HepG2 (cell line): ENCODE data around the gene SPON1. TPM values are rescaled to one million over a fixed set of nuclear protein-coding genes. Genes with fewer than 3 reads are reported as not detected.

Source experiments
- ATAC-seq: fragments of 200-7000 bp; cut with Tn5 transposase; 3 replicates; pipeline ENCODE4 v1.9.1; 2020; ENCODE audit warnings: mild to moderate bottlenecking, moderate library complexity
- BruUV-seq: library from RNA; stranded (reverse); fragments of 400-500 nt; replicated peaks from 2 replicates; lab custom pipeline; 2021; lab: Mats Ljungman, UMichigan
- CTCF ChIA-PET: fragments of 300-600 bp; formaldehyde crosslinking; extraction: SDS; loops from one replicate; lab custom pipeline; 2021; ENCODE audit warnings: low total read pairs, inconsistent platforms, low intra/inter-chr PET ratio; lab: Yijun Ruan, JAX
- POLR2A ChIA-PET: fragments of 350-600 bp; sonication (Branson Sonifier 250); formaldehyde crosslinking; loops from one replicate; lab custom pipeline; 2020; ENCODE audit warnings: antibody characterized with exemption, inconsistent platforms; lab: Yijun Ruan, JAX
- DNase-seq: peaks from one replicate; pipeline ENCODE4 v3.0.0-alpha.2; 2015; ENCODE audit warnings: low spot score
- FAIRE-seq: peaks from 3 replicates; lab custom pipeline; 2011; peaks lifted over from hg19 to GRCh38; lab: Jason Lieb, UNC
- H2AFZ ChIP-seq: one replicate; pipeline ENCODE4 v1.6.1; 2011; ENCODE audit warnings: low read length, inconsistent platforms
- H3K27ac ChIP-seq: fragments of 300-600 bp; 3 replicates; pipeline ENCODE4 v1.8.0; 2011; ENCODE audit warnings: mixed run types, mild to moderate bottlenecking, mixed read lengths, low read length, inconsistent platforms; ENCODE audit not compliant: insufficient read depth; ENCODE audit errors: extremely low read length
- H3K27me3 ChIP-seq, 2 experiments: fragments of 200-600 bp in 1 of 2; 2 replicates in 1 of 2; 3 replicates in 1 of 2; pipeline versions ENCODE4 v1.6.0 to v1.8.0; 2011; ENCODE audit warnings: low read length in 2 of 2, mild to moderate bottlenecking in 2 of 2, moderate library complexity in 2 of 2, inconsistent platforms in 1 of 2; ENCODE audit not compliant: insufficient read depth in 2 of 2, control insufficient read depth in 1 of 2
- H3K36me3 ChIP-seq, 2 experiments: fragments of 200-600 bp in 1 of 2; replicated peaks in 1 of 2; 2 replicates in 1 of 2; 3 replicates in 1 of 2; pipeline versions ENCODE4 v1.5.1 to v1.8.0; 2011; ENCODE audit warnings: low read length in 2 of 2, inconsistent platforms in 1 of 2; ENCODE audit not compliant: insufficient read depth in 2 of 2, control insufficient read depth in 1 of 2
- H3K4me1 ChIP-seq: 2 replicates; pipeline ENCODE4 v1.5.1; 2012; ENCODE audit warnings: low read length, inconsistent platforms; ENCODE audit not compliant: insufficient read depth
- H3K4me2 ChIP-seq: 2 replicates; pipeline ENCODE4 v1.6.0; 2011; ENCODE audit warnings: low read depth, low read length, inconsistent platforms
- H3K4me3 ChIP-seq, 3 experiments: fragments of 200-600 bp in 1 of 3; sonication (generic), shearing (Covaris generic) in 1 of 3; replicated peaks in 1 of 3; 2 replicates each; pipeline ENCODE4 v1.5.1; 2011 to 2016; ENCODE audit warnings: low read length in 3 of 3, inconsistent platforms in 2 of 3, low read depth in 2 of 3, mild to moderate bottlenecking in 2 of 3, control low read depth in 1 of 3, mixed read lengths in 1 of 3; ENCODE audit not compliant: insufficient read depth in 1 of 3
- H3K79me2 ChIP-seq: one replicate; pipeline ENCODE4 v1.6.1; 2011; ENCODE audit warnings: low read length, inconsistent platforms; ENCODE audit not compliant: insufficient read depth
- H3K9ac ChIP-seq: 2 replicates; pipeline ENCODE4 v1.6.0; 2011; ENCODE audit warnings: mild to moderate bottlenecking, low read depth, low read length, inconsistent platforms; ENCODE audit not compliant: insufficient read depth
- H3K9me3 ChIP-seq: 2 replicates; pipeline ENCODE4 v1.5.1; 2012; ENCODE audit warnings: mild to moderate bottlenecking, low read length
- H4K20me1 ChIP-seq: 2 replicates; pipeline ENCODE4 v1.6.0; 2011; ENCODE audit warnings: inconsistent platforms, mild to moderate bottlenecking, low read length, moderate library complexity; ENCODE audit not compliant: insufficient read depth
- HNF4A ChIP-seq: sonication (generic); formaldehyde crosslinking; IDR thresholded peaks from 2 replicates; pipeline ENCODE4 v1.4.0; 2020; ENCODE audit warnings: missing genetic modification reagents
- NFKB2 ChIP-seq: sonication (generic); formaldehyde crosslinking; IDR thresholded peaks from 2 replicates; pipeline ENCODE4 v1.4.0; 2020; ENCODE audit warnings: missing genetic modification reagents, borderline replicate concordance
- POGZ ChIP-seq: sonication (generic); formaldehyde crosslinking; IDR thresholded peaks from 2 replicates; pipeline ENCODE4 v1.4.0; 2020; ENCODE audit warnings: mild to moderate bottlenecking, missing genetic modification reagents
- POLR2AphosphoS2 ChIP-seq: IDR thresholded peaks from 2 replicates; pipeline ENCODE4 v1.6.1; 2011; ENCODE audit warnings: low read depth, low read length, improper control_type of control experiment
- SRSF9 ChIP-seq: fragments of 200-400 bp; formaldehyde crosslinking; IDR thresholded peaks from 2 replicates; pipeline ENCODE4 v1.6.1; 2018; ENCODE audit warnings: borderline replicate concordance, mild to moderate bottlenecking, low read depth, low read length; ENCODE audit not compliant: insufficient read depth, poor library complexity, severe bottlenecking
- U2AF1 ChIP-seq: fragments of 200-400 bp; formaldehyde crosslinking; optimal IDR thresholded peaks from 2 replicates; pipeline ENCODE3; 2017; ENCODE audit warnings: mild to moderate bottlenecking, low read depth, low read length
- U2AF2 ChIP-seq: fragments of 200-400 bp; formaldehyde crosslinking; IDR thresholded peaks from 2 replicates; pipeline ENCODE4 v1.6.1; 2017; ENCODE audit warnings: low read depth, mild to moderate bottlenecking, low read length
- ZBTB3 ChIP-seq: sonication (generic); formaldehyde crosslinking; IDR thresholded peaks from 2 replicates; pipeline ENCODE4 v1.4.0; 2020; ENCODE audit warnings: low read depth, mild to moderate bottlenecking, moderate library complexity, missing genetic modification reagents, borderline replicate concordance
- ZFYVE20 ChIP-seq: sonication (generic); formaldehyde crosslinking; IDR thresholded peaks from 2 replicates; pipeline ENCODE4 v1.8.0; 2023; ENCODE audit warnings: low read depth, mild to moderate bottlenecking, moderate library complexity, missing genetic modification reagents, borderline replicate concordance
- ZSCAN29 ChIP-seq: sonication (generic); formaldehyde crosslinking; conservative IDR thresholded peaks from 2 replicates; pipeline ENCODE4 v1.4.0; 2020; ENCODE audit warnings: mild to moderate bottlenecking, missing genetic modification reagents
- WGBS: methylation state at CpG from one replicate; pipeline ENCODE4 v1.1.6; 2017; ENCODE audit warnings: low lambda C conversion rate; 5-methylcytosine and 5-hydroxymethylcytosine counted together
- in situ Hi-C: cut with HindIII; loops from 2 replicates; pipeline ENCODE4 v1.10.0; 2017; ENCODE audit warnings: low pct_unique_long_range_greater_than_20kb; ENCODE audit not compliant: extremely low pct_ligation_motif_present
- intact Hi-C: fragments of 100-400 bp; cut with micrococcal nuclease; formaldehyde crosslinking; loops from one replicate; pipeline ENCODE4 v1.10.0; 2022; ENCODE audit not compliant: unreplicated experiment
- polyA plus RNA-seq, 8 experiments: library from polyadenylated mRNA; depleted of rRNA in 3 of 8; stranded (reverse) in 7 of 8; unstranded in 1 of 8; fragments of >200 nt; fragmentation: Illumina TruSeq in 4 of 8; extraction: Trizol in 4 of 8; gene quantifications; 2 replicates each; pipeline versions ENCODE4 v1.2.1 to v1.2.3, GENCODE V29; 2011 to 2016; ENCODE audit warnings: low read depth in 4 of 8, missing spikeins in 1 of 8, mixed read lengths in 1 of 8; ENCODE audit not compliant: insufficient read depth in 1 of 8
- total RNA-seq, 5 experiments: library from RNA; depleted of rRNA; stranded (reverse); fragments of >200 nt; fragmentation: Illumina TruSeq; extraction: Trizol; gene quantifications; 2 replicates each; pipeline ENCODE4 v1.2.3, GENCODE V29; 2016; ENCODE audit warnings: low read depth in 1 of 5
- TF ChIP-seq, protein P1 (sequence below): IDR thresholded peaks from 2 replicates; pipeline ENCODE4 v1.6.1; 2016; ENCODE audit warnings: low read depth, missing genetic modification reagents, missing compliant biosample characterization
- TF ChIP-seq, protein P2 (sequence below): IDR thresholded peaks from 2 replicates; pipeline ENCODE4 v1.6.1; 2016; ENCODE audit warnings: missing biosample characterization, missing genetic modification reagents, low read depth
- TF ChIP-seq, protein P3 (sequence below), 2 experiments: fragments of 450-650 bp in 1 of 2; sonication (generic) in 1 of 2; formaldehyde crosslinking; IDR thresholded peaks; 2 replicates each; pipeline versions ENCODE4 v1.5.0 to v1.8.0; 2020 to 2022; ENCODE audit warnings: mild to moderate bottlenecking in 1 of 2, missing genetic modification reagents in 1 of 2
- TF ChIP-seq, protein P4 (sequence below): sonication (generic); formaldehyde crosslinking; IDR thresholded peaks from 2 replicates; pipeline ENCODE4 v1.8.0; 2022; ENCODE audit warnings: mild to moderate bottlenecking, missing genetic modification reagents

The SPON1 gene
- total and polyA plus RNA-seq, 2 of the 13 experiments (the other 11 are each of a cell fraction or from before 2014, with no cell fraction given): not detected

DNA sequence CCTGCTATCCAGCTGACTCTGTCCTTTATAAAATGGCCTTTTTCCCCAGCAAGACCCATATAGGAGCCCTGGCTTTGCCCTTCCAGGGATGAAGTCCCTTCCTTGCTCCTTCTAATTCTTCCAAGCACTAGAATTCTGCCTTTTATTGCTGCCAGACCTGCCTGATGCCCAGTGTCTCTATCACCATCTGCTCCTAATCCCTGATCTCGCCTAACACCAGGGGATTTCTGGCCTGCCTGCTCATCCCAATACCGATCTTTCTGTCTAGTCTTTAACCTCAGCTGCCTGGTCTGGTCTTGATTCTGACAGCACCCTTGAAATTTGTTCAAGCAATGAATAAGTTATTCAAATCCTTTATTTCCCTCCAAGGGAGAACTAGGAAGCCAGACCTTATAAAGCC is 150.2 kb downstream of the SPON1 start (continued):
- TF ChIP-seq, protein P1, sequence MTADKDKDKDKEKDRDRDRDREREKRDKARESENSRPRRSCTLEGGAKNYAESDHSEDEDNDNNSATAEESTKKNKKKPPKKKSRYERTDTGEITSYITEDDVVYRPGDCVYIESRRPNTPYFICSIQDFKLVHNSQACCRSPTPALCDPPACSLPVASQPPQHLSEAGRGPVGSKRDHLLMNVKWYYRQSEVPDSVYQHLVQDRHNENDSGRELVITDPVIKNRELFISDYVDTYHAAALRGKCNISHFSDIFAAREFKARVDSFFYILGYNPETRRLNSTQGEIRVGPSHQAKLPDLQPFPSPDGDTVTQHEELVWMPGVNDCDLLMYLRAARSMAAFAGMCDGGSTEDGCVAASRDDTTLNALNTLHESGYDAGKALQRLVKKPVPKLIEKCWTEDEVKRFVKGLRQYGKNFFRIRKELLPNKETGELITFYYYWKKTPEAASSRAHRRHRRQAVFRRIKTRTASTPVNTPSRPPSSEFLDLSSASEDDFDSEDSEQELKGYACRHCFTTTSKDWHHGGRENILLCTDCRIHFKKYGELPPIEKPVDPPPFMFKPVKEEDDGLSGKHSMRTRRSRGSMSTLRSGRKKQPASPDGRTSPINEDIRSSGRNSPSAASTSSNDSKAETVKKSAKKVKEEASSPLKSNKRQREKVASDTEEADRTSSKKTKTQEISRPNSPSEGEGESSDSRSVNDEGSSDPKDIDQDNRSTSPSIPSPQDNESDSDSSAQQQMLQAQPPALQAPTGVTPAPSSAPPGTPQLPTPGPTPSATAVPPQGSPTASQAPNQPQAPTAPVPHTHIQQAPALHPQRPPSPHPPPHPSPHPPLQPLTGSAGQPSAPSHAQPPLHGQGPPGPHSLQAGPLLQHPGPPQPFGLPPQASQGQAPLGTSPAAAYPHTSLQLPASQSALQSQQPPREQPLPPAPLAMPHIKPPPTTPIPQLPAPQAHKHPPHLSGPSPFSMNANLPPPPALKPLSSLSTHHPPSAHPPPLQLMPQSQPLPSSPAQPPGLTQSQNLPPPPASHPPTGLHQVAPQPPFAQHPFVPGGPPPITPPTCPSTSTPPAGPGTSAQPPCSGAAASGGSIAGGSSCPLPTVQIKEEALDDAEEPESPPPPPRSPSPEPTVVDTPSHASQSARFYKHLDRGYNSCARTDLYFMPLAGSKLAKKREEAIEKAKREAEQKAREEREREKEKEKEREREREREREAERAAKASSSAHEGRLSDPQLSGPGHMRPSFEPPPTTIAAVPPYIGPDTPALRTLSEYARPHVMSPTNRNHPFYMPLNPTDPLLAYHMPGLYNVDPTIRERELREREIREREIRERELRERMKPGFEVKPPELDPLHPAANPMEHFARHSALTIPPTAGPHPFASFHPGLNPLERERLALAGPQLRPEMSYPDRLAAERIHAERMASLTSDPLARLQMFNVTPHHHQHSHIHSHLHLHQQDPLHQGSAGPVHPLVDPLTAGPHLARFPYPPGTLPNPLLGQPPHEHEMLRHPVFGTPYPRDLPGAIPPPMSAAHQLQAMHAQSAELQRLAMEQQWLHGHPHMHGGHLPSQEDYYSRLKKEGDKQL (CRISPR knock-in tag): no peak
- TF ChIP-seq, protein P2, sequence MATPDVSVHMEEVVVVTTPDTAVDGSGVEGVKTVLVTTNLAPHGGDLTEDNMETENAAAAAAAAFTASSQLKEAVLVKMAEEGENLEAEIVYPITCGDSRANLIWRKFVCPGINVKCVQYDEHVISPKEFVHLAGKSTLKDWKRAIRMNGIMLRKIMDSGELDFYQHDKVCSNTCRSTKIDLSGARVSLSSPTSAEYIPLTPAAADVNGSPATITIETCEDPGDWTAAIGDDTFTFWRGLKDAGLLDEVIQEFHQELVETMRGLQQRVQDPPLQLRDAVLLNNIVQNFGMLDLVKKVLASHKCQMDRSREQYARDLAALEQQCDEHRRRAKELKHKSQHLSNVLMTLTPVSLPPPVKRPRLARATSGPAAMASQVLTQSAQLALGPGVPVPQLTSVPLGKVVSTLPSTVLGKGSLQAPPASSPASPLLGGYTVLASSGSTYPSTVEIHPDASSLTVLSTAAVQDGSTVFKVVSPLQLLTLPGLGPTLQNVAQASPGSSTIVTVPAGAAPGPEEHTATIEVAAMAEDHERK: no peak
- TF ChIP-seq, protein P3, sequence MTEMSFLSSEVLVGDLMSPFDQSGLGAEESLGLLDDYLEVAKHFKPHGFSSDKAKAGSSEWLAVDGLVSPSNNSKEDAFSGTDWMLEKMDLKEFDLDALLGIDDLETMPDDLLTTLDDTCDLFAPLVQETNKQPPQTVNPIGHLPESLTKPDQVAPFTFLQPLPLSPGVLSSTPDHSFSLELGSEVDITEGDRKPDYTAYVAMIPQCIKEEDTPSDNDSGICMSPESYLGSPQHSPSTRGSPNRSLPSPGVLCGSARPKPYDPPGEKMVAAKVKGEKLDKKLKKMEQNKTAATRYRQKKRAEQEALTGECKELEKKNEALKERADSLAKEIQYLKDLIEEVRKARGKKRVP (CRISPR knock-in tag; IDR thresholded peaks at IDR 0.05): no peak
- TF ChIP-seq, all 625 proteins: peak for 0

DNA sequence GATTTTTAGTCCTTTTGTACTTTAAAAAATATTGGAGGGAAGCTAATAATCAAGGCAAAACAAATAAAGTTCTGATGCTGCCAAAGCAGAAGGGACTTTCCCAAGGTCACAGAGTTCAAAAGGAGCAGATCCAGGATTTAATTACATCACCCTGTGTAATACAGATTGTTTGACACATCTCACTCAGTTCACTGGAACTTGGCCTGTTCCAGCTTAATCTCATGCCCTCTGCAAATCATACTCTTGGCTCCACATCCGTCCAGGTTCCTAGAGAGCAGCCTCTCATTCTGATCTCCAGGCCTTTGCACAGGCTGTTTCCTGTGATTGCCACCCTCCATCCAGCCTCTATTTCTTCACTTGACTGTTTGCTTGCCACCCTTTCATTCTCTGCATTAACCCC is 151.7 kb downstream of the SPON1 start:
- Histone ChIP-seq H3K36me3 (no peaks in the 10 kb centered on the region), H3K27me3 (no peaks in the 10 kb centered on the region), H4K20me1 (no peaks in the 10 kb centered on the region), H3K79me2 (no peaks in the 10 kb centered on the region), H3K9ac (no peak overlapping the region), H3K4me2 (no peak overlapping the region), H3K27ac (no peak overlapping the region), H3K9me3 (no peaks in the 10 kb centered on the region), H3K4me3 (no peak overlapping the region), H3K4me1 (no peaks in the 10 kb centered on the region), H2AFZ (no peak overlapping the region)
- WGBS: 5% methylated on average over 1 of the region's 1 CpG
- no TSS peak for BruUV-seq
- ChIA-PET POLR2A (no interaction called here), CTCF (no interaction called here)
- no peak for ATAC-seq
- in situ Hi-C loops: no loop called here
- intact Hi-C loops: no loop called here
- no peak for DNase-seq
- no peak for FAIRE-seq
- TF ChIP-seq, protein P4, sequence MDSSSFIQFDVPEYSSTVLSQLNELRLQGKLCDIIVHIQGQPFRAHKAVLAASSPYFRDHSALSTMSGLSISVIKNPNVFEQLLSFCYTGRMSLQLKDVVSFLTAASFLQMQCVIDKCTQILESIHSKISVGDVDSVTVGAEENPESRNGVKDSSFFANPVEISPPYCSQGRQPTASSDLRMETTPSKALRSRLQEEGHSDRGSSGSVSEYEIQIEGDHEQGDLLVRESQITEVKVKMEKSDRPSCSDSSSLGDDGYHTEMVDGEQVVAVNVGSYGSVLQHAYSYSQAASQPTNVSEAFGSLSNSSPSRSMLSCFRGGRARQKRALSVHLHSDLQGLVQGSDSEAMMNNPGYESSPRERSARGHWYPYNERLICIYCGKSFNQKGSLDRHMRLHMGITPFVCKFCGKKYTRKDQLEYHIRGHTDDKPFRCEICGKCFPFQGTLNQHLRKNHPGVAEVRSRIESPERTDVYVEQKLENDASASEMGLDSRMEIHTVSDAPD (CRISPR knock-in tag): no peak
- TF ChIP-seq U2AF1: no peak
- TF ChIP-seq POLR2AphosphoS2: no peak
- no peak for TF ChIP-seq U2AF2
- TF ChIP-seq POGZ (CRISPR knock-in tag): no peak
- TF ChIP-seq SRSF9: no peak
- TF ChIP-seq NFKB2 (CRISPR knock-in tag): no peak
- TF ChIP-seq ZSCAN29: no peak
- TF ChIP-seq HNF4A (CRISPR knock-in tag): no peak
- no peak for TF ChIP-seq ZBTB3 (CRISPR knock-in tag)
- TF ChIP-seq ZFYVE20 (CRISPR knock-in tag): no peak
